Activated T-cell treated with anti-CD3 and anti-CD28 coated beads for 24 hours (primary cell): ENCODE measurements around the gene ENDOV.

Experiments used
- DNase-seq: peaks from one replicate; pipeline ENCODE4 v3.0.0-alpha.2; 2020; ENCODE audit warnings: low read depth

ENDOV gene

GRCh38 chr17:80449930-80450576 lies 35.1 kb downstream of the ENDOV start:
- no peak for DNase-seq

GRCh38 chr17:80451104-80451775 lies 36.3 kb downstream of the ENDOV start:
- DNase-seq = no peak

GRCh38 chr17:80452173-80452915 lies 37.4 kb downstream of the ENDOV start:
- no peak for DNase-seq

GRCh38 chr17:80453126-80453997 lies 38.4 kb downstream of the ENDOV start:
- no peak for DNase-seq

GRCh38 chr17:80453998-80454556 lies 39.1 kb downstream of the ENDOV start:
- DNase-seq = no peak

- DNase-seq = peak; percentile 94
These were observed 39.8 kb downstream of the ENDOV start for GRCh38 chr17:80454557-80455335.

GRCh38 chr17:80455336-80455710 lies 40.4 kb downstream of the ENDOV start:
- DNase-seq = no peak

GRCh38 chr17:80455784-80456183 lies 40.8 kb downstream of the ENDOV start:
- DNase-seq = no peak

- no peak for DNase-seq
These were observed 41.7 kb downstream of the ENDOV start for GRCh38 chr17:80456465-80457235.

GRCh38 chr17:80457236-80457856 lies 42.4 kb downstream of the ENDOV start:
- no peak for DNase-seq

GRCh38 chr17:80458016-80458415 lies 43.0 kb downstream of the ENDOV start:
- DNase-seq = no peak

GRCh38 chr17:80459234-80459633 lies 44.3 kb downstream of the ENDOV start:
- DNase-seq = no peak

- DNase-seq = no peak
These were observed 45.5 kb downstream of the ENDOV start for GRCh38 chr17:80460429-80460834.

- DNase-seq = no peak
These were observed 46.7 kb downstream of the ENDOV start for GRCh38 chr17:80461528-80462160.

- no peak for DNase-seq
These were observed 48.9 kb downstream of the ENDOV start for GRCh38 chr17:80463784-80464400.

- DNase-seq = no peak
These were observed 49.5 kb downstream of the ENDOV start for GRCh38 chr17:80464486-80464885.

- DNase-seq = no peak
These were observed 50.5 kb downstream of the ENDOV start for GRCh38 chr17:80465327-80465974.

- DNase-seq = no peak
These were observed 51.3 kb downstream of the ENDOV start for GRCh38 chr17:80466188-80466705.
